Measurements from ENCODE around the gene CSAG1. TPM values are rescaled to one million over a fixed set of nuclear protein-coding genes. Genes with fewer than 3 reads are reported as not detected.
"Not testable (repeated sequence)": the region's sequence is repeated elsewhere in the genome, so short reads cannot be mapped to it uniquely, and the experiment has no call there.

Gene CSAG1
- total RNA-seq, 4 donors from 2014 or later: not detected

- Histone ChIP-seq H3K4me1 (no peaks in the 10 kb centered on the region), H3K36me3 (no peaks in the 10 kb centered on the region), H3K27ac (no peak overlapping the region), H3K9me3 (no peaks in the 10 kb centered on the region), H3K27me3 (no peaks in the 10 kb centered on the region), H3K4me3 (no peak overlapping the region)
- in situ Hi-C loops (cut with MboI; ENCODE audit: low pct_ligation_motif_present in 1 of 4, low pct_unique_long_range_greater_than_20kb in 1 of 4, low sequenced_read_pairs in 3 of 4): no loop called here
- DNase-seq: no peak
- 67 to 79% methylated on average over 1 to 5 of the region's 5 CpGs for WGBS, 2 donors (ENCODE audit: low coverage in 1 of 2)
- intact Hi-C loops (cut with DNase I; ENCODE audit: low total_unique reads): no loop called here
- no peak for TF ChIP-seq CTCF (IDR thresholded peaks at IDR 0.05)
- no peak for TF ChIP-seq EP300 (IDR thresholded peaks at IDR 0.05; ENCODE audit: low read depth)
- TF ChIP-seq POLR2A (IDR thresholded peaks at IDR 0.05): no peak
- no peak for TF ChIP-seq POLR2AphosphoS5 (IDR thresholded peaks at IDR 0.05)
Observed at GRCh38 chrX:152738560-152738959, 5.0 kb upstream of the CSAG1 start.

GRCh38 chrX:152736528-152736927, 3.0 kb upstream of the CSAG1 start:
- H3K4me1 ChIP-seq; H3K27me3 ChIP-seq; DNase-seq; H3K4me3 ChIP-seq; intact Hi-C loops (cut with DNase I; ENCODE audit: low total_unique reads); in situ Hi-C loops (cut with MboI; ENCODE audit: low pct_ligation_motif_present in 1 of 4, low pct_unique_long_range_greater_than_20kb in 1 of 4, low sequenced_read_pairs in 3 of 4); H3K9me3 ChIP-seq; H3K27ac ChIP-seq; H3K36me3 ChIP-seq: not testable (repeated sequence)
- WGBS, 2 donors (ENCODE audit: low coverage in 1 of 2): 85 to 90% methylated on average over 2 to 12 of the region's 12 CpGs

- DNase-seq: no peak
- in situ Hi-C loops (cut with MboI; ENCODE audit: low pct_ligation_motif_present in 1 of 4, low pct_unique_long_range_greater_than_20kb in 1 of 4, low sequenced_read_pairs in 3 of 4) (no loop called here), intact Hi-C loops (cut with DNase I; ENCODE audit: low total_unique reads) (no loop called here)
- Histone ChIP-seq H3K36me3 (no peaks in the 10 kb centered on the region), H3K4me3 (no peak overlapping the region), H3K27ac (no peak overlapping the region), H3K4me1 (no peaks in the 10 kb centered on the region), H3K27me3 (no peaks in the 10 kb centered on the region), H3K9me3 (no peaks in the 10 kb centered on the region)
- TF ChIP-seq CTCF (IDR thresholded peaks at IDR 0.05) (no peak), POLR2AphosphoS5 (IDR thresholded peaks at IDR 0.05) (no peak), POLR2A (IDR thresholded peaks at IDR 0.05) (no peak), EP300 (IDR thresholded peaks at IDR 0.05; ENCODE audit: low read depth) (no peak)
- 88% methylated on average over 6 of the region's 12 CpGs; no CpG with 5 or more reads in 1 of the 2 donors for WGBS, 2 donors (ENCODE audit: low coverage in 1 of 2)
Observed at GRCh38 chrX:152735860-152736511, 2.5 kb upstream of the CSAG1 start.

- Histone ChIP-seq H3K27me3 (no peaks in the 10 kb centered on the region), H3K4me1 (no peaks in the 10 kb centered on the region), H3K27ac (no peak overlapping the region), H3K4me3 (no peak overlapping the region), H3K36me3 (no peaks in the 10 kb centered on the region), H3K9me3 (no peaks in the 10 kb centered on the region)
- DNase-seq: no peak
- 80% methylated on average over 1 of the region's 2 CpGs; no CpG with 5 or more reads in 1 of the 2 donors for WGBS, 2 donors (ENCODE audit: low coverage in 1 of 2)
- no peak for TF ChIP-seq POLR2A (IDR thresholded peaks at IDR 0.05)
- no peak for TF ChIP-seq CTCF (IDR thresholded peaks at IDR 0.05)
- TF ChIP-seq POLR2AphosphoS5 (IDR thresholded peaks at IDR 0.05): no peak
- TF ChIP-seq EP300 (IDR thresholded peaks at IDR 0.05; ENCODE audit: low read depth): no peak
- in situ Hi-C loops (cut with MboI; ENCODE audit: low pct_ligation_motif_present in 1 of 4, low pct_unique_long_range_greater_than_20kb in 1 of 4, low sequenced_read_pairs in 3 of 4) (no loop called here), intact Hi-C loops (cut with DNase I; ENCODE audit: low total_unique reads) (no loop called here)
Observed at GRCh38 chrX:152735101-152735500, 1.6 kb upstream of the CSAG1 start.

- H3K27ac ChIP-seq; DNase-seq; H3K27me3 ChIP-seq; in situ Hi-C loops (cut with MboI; ENCODE audit: low pct_ligation_motif_present in 1 of 4, low pct_unique_long_range_greater_than_20kb in 1 of 4, low sequenced_read_pairs in 3 of 4); H3K9me3 ChIP-seq; H3K4me1 ChIP-seq; H3K36me3 ChIP-seq; intact Hi-C loops (cut with DNase I; ENCODE audit: low total_unique reads); H3K4me3 ChIP-seq: not testable (repeated sequence)
- WGBS, 2 donors (ENCODE audit: low coverage in 1 of 2): 92% methylated on average over 22 of the region's 22 CpGs; no CpG with 5 or more reads in 1 of the 2 donors
Observed at GRCh38 chrX:152734143-152734858, 780 bp upstream of the CSAG1 start.

All from transverse colon (tissue), 4 donors.